ENCODE data around the gene WNK4.
A peak's percentile ranks its signal among the peaks of the same experiment; 100 is the strongest.

Gene WNK4

GRCh38 chr17:42773290-42774035 is 6.9 kb upstream of the WNK4 start, which contains the start of gene VPS25:
Gene VPS25, plus strand, starts transcription at chr17:42773449. Its CDS starts 27 bp downstream, at chr17:42773476.
- Histone ChIP-seq H3K36me3 (ENCODE audit: control insufficient read depth, insufficient read depth, low read length) (no peaks in the 10 kb centered on the region), H3K79me2 (no peaks in the 10 kb centered on the region), H3K27me3 (ENCODE audit: control insufficient read depth, insufficient read depth, low read length) (no peaks in the 10 kb centered on the region), H2AFZ (peak within 1 kb of the TSS; percentile 77), H3K27ac (peak within 1 kb of the TSS; percentile 40), H3K9me3 (ENCODE audit: control insufficient read depth, low read length) (no peaks in the 10 kb centered on the region), H3K4me1 (no peaks in the 10 kb centered on the region), H3K9ac (peak within 1 kb of the TSS; percentile 15), H3K4me3 (ENCODE audit: low read depth, low read length) (peak within 1 kb of the TSS; percentile 97), H3K4me2 (ENCODE audit: low read length) (peak within 1 kb of the TSS; percentile 88)
- no peak for TF ChIP-seq CTCF (IDR thresholded peaks at IDR 0.05)

- no peak overlapping the region for H3K9ac ChIP-seq
- no peak for TF ChIP-seq CTCF (IDR thresholded peaks at IDR 0.05)
- no peak overlapping the region for H3K27ac ChIP-seq
These were observed 6.2 kb upstream of the WNK4 start for GRCh38 chr17:42774066-42774745.

GRCh38 chr17:42775534-42776098 is 4.8 kb upstream of the WNK4 start:
- no peak overlapping the region for H3K4me3 ChIP-seq (ENCODE audit: low read depth, low read length)
- no peaks in the 10 kb centered on the region for H3K9me3 ChIP-seq (ENCODE audit: control insufficient read depth, low read length)
- H3K36me3 ChIP-seq (ENCODE audit: control insufficient read depth, insufficient read depth, low read length): no peaks in the 10 kb centered on the region
- no peak overlapping the region for H2AFZ ChIP-seq
- no peak overlapping the region for H3K9ac ChIP-seq
- no peaks in the 10 kb centered on the region for H3K4me1 ChIP-seq
- H3K27me3 ChIP-seq (ENCODE audit: control insufficient read depth, insufficient read depth, low read length): no peaks in the 10 kb centered on the region
- TF ChIP-seq CTCF (IDR thresholded peaks at IDR 0.05): no peak
- no peaks in the 10 kb centered on the region for H3K79me2 ChIP-seq
- H3K27ac ChIP-seq: no peak overlapping the region
- no peak overlapping the region for H3K4me2 ChIP-seq (ENCODE audit: low read length)

More at GRCh38 chr17:42774066-42774745, 6.2 kb upstream of the WNK4 start:
- Histone ChIP-seq H2AFZ (peak overlapping the region; percentile 77), H3K4me2 (ENCODE audit: low read length) (peak overlapping the region; percentile 88), H3K4me3 (ENCODE audit: low read depth, low read length) (peak overlapping the region; percentile 97), H3K27me3 (ENCODE audit: control insufficient read depth, insufficient read depth, low read length) (no peaks in the 10 kb centered on the region), H3K4me1 (no peaks in the 10 kb centered on the region), H3K79me2 (no peaks in the 10 kb centered on the region), H3K36me3 (ENCODE audit: control insufficient read depth, insufficient read depth, low read length) (no peaks in the 10 kb centered on the region), H3K9me3 (ENCODE audit: control insufficient read depth, low read length) (no peaks in the 10 kb centered on the region)

GRCh38 chr17:42778570-42778969 is 1.8 kb upstream of the WNK4 start:
- Histone ChIP-seq H3K27me3 (ENCODE audit: control insufficient read depth, insufficient read depth, low read length) (no peaks in the 10 kb centered on the region), H3K36me3 (ENCODE audit: control insufficient read depth, insufficient read depth, low read length) (no peaks in the 10 kb centered on the region), H3K4me2 (ENCODE audit: low read length) (no peak overlapping the region), H3K9ac (no peak overlapping the region), H3K4me1 (no peaks in the 10 kb centered on the region), H2AFZ (no peak overlapping the region), H3K9me3 (ENCODE audit: control insufficient read depth, low read length) (no peaks in the 10 kb centered on the region), H3K27ac (no peak overlapping the region), H3K79me2 (no peaks in the 10 kb centered on the region), H3K4me3 (ENCODE audit: low read depth, low read length) (no peak overlapping the region)
- TF ChIP-seq CTCF (IDR thresholded peaks at IDR 0.05): no peak

All from parathyroid adenoma (tissue), 2 donors.